Measurements from ENCODE around the gene ATP1B1. TPM values are rescaled to one million over a fixed set of nuclear protein-coding genes. Genes with fewer than 3 reads are reported as not detected.

The ATP1B1 gene
- total and polyA plus RNA-seq, 2 donors (not counting 1 experiment from before 2014, with no cell fraction given): 1.4 to 1.7 TPM

GRCh38 chr1:169099561-169099960 is 6.9 kb upstream of the ATP1B1 start:
- H4K20me1 ChIP-seq (ENCODE audit: control insufficient read depth, insufficient read depth, low read length, poor library complexity, severe bottlenecking): no peaks in the 10 kb centered on the region
- DNase-seq (no peak), ATAC-seq (ENCODE audit: low read depth) (no peak)
- no peak overlapping the region for H3K4me2 ChIP-seq (replicated peaks; ENCODE audit: low read depth, low read length, poor library complexity, severe bottlenecking)
- peaks cover 0 to 21% (median 8%) of the 10 kb centered on the region in 4 experiments for H3K27me3 ChIP-seq (replicated peaks in 1 of 4; ENCODE audit: control extremely low read depth in 1 of 4, control insufficient read depth in 3 of 4, insufficient read depth in 4 of 4, low read length in 3 of 4)
- no peaks in the 10 kb centered on the region for H3K36me3 ChIP-seq (replicated peaks in 1 of 2; ENCODE audit: control extremely low read depth in 1 of 2, control insufficient read depth in 1 of 2, extremely low read depth in 1 of 2, insufficient read depth in 2 of 2, low read length in 1 of 2)
- Mint-ChIP-seq H3K9me3 (ENCODE audit: insufficient read depth) (no peaks in the 10 kb centered on the region), H3K4me3 (no peak overlapping the region), H3K4me1 (peaks cover 3% of the 10 kb centered on the region), H3K27me3 (peaks cover 32% of the 10 kb centered on the region), H3K27ac (no peak overlapping the region)
- no peak for TF ChIP-seq EZH2 (IDR thresholded peaks at IDR 0.05; ENCODE audit: borderline replicate concordance, insufficient read depth, low read depth, low read length, poor library complexity, severe bottlenecking)
- ChIA-PET POLR2A (no interaction called here), CTCF (no interaction called here)
- no peak overlapping the region for H3K27ac ChIP-seq (ENCODE audit: low read length in 2 of 2)
- H3K79me2 ChIP-seq (ENCODE audit: control insufficient read depth, insufficient read depth, low read length): no peaks in the 10 kb centered on the region
- H3K4me3 ChIP-seq (ENCODE audit: control extremely low read depth in 1 of 5, extremely low read depth in 1 of 5, insufficient read depth in 1 of 5, low read depth in 2 of 5, low read length in 4 of 5): no peak overlapping the region
- no peaks in the 10 kb centered on the region for H3K9me3 ChIP-seq (ENCODE audit: control extremely low read depth in 1 of 3, control insufficient read depth in 2 of 3, insufficient read depth in 1 of 3, low read length in 2 of 3)
- H2AFZ ChIP-seq (ENCODE audit: insufficient read depth, low read depth, low read length, poor library complexity, severe bottlenecking): no peak overlapping the region
- WGBS (ENCODE audit: insufficient coverage): no CpG with 5 or more reads among the region's 2 CpGs
- no peak overlapping the region for H3K9ac ChIP-seq (ENCODE audit: low read length)
- intact Hi-C loops (cut with micrococcal nuclease): no loop called here
- H3K4me1 ChIP-seq (ENCODE audit: control insufficient read depth in 2 of 2, insufficient read depth in 2 of 2, low read length in 2 of 2): no peaks in the 10 kb centered on the region

- H2AFZ ChIP-seq (ENCODE audit: insufficient read depth, low read depth, low read length, poor library complexity, severe bottlenecking): no peak overlapping the region
- no peak for ATAC-seq (ENCODE audit: low read depth)
- H3K27me3 ChIP-seq (replicated peaks in 1 of 4; ENCODE audit: control extremely low read depth in 1 of 4, control insufficient read depth in 3 of 4, insufficient read depth in 4 of 4, low read length in 3 of 4): peaks cover 0 to 28% (median 13%) of the 10 kb centered on the region in 4 experiments
- H3K4me3 Mint-ChIP-seq: no peak overlapping the region
- peaks cover 3 to 5% of the 10 kb centered on the region in 2 donors for H3K4me1 ChIP-seq (ENCODE audit: control insufficient read depth in 2 of 2, insufficient read depth in 2 of 2, low read length in 2 of 2)
- H3K27ac Mint-ChIP-seq: no peak overlapping the region
- H3K9me3 ChIP-seq (ENCODE audit: control extremely low read depth in 1 of 3, control insufficient read depth in 2 of 3, insufficient read depth in 1 of 3, low read length in 2 of 3): no peaks in the 10 kb centered on the region
- peaks cover 33% of the 10 kb centered on the region for H3K27me3 Mint-ChIP-seq
- intact Hi-C loops (cut with micrococcal nuclease): no loop called here
- H3K36me3 ChIP-seq (replicated peaks in 1 of 2; ENCODE audit: control extremely low read depth in 1 of 2, control insufficient read depth in 1 of 2, extremely low read depth in 1 of 2, insufficient read depth in 2 of 2, low read length in 1 of 2): no peaks in the 10 kb centered on the region
- no peaks in the 10 kb centered on the region for H3K79me2 ChIP-seq (ENCODE audit: control insufficient read depth, insufficient read depth, low read length)
- TF ChIP-seq CTCF (IDR thresholded peaks at IDR 0.05): no peak
- no peak for TF ChIP-seq EZH2 (IDR thresholded peaks at IDR 0.05; ENCODE audit: borderline replicate concordance, insufficient read depth, low read depth, low read length, poor library complexity, severe bottlenecking)
- CTCF ChIA-PET: no interaction called here
- POLR2A ChIA-PET: no interaction called here
- no peaks in the 10 kb centered on the region for H4K20me1 ChIP-seq (ENCODE audit: control insufficient read depth, insufficient read depth, low read length, poor library complexity, severe bottlenecking)
- H3K9ac ChIP-seq (ENCODE audit: low read length): no peak overlapping the region
- H3K9me3 Mint-ChIP-seq (ENCODE audit: insufficient read depth): no peaks in the 10 kb centered on the region
- no peak overlapping the region for H3K4me3 ChIP-seq (ENCODE audit: control extremely low read depth in 1 of 5, extremely low read depth in 1 of 5, insufficient read depth in 1 of 5, low read depth in 2 of 5, low read length in 4 of 5)
- no peak overlapping the region for H3K4me2 ChIP-seq (replicated peaks; ENCODE audit: low read depth, low read length, poor library complexity, severe bottlenecking)
- no peak for DNase-seq
- peaks cover 6% of the 10 kb centered on the region for H3K4me1 Mint-ChIP-seq
- WGBS (ENCODE audit: insufficient coverage): 92% methylated on average over 1 of the region's 1 CpG
- no peak overlapping the region for H3K27ac ChIP-seq (ENCODE audit: low read length in 2 of 2)
Observed at GRCh38 chr1:169100208-169100607, 6.3 kb upstream of the ATP1B1 start.
